K562 (cell line): ENCODE results near the gene FAM204A. TPM values are rescaled to one million over a fixed set of nuclear protein-coding genes. Genes with fewer than 3 reads are reported as not detected.

Source experiments
- ATAC-seq: fragments of 200-7000 bp; cut with Tn5 transposase; 3 replicates; pipeline ENCODE4 v1.9.1; 2020; ENCODE audit warnings: moderate library complexity
- BruUV-seq: library from RNA; stranded (reverse); fragments of 400-500 nt; replicated peaks from 2 replicates; lab custom pipeline; 2021; lab: Mats Ljungman, UMichigan
- CTCF ChIA-PET: fragments of 300-600 bp; formaldehyde crosslinking; extraction: SDS; loops from one replicate; lab custom pipeline; 2021; ENCODE audit warnings: low intra/inter-chr PET ratio; lab: Yijun Ruan, JAX
- POLR2A ChIA-PET: fragments of 300-600, 350-650 bp; sonication (Branson Sonifier 250); formaldehyde crosslinking; extraction: SDS; loops from one replicate; lab custom pipeline; 2021; ENCODE audit warnings: antibody characterized with exemption, inconsistent platforms; lab: Yijun Ruan, JAX
- DNase-seq, 4 experiments: peaks; one replicate each; pipeline versions ENCODE4 v3.0.0 to v3.0.0-alpha.2; 2011 to 2018; ENCODE audit warnings: low spot score in 3 of 4, mixed read lengths in 3 of 4; ENCODE audit errors: extremely low read depth in 1 of 4
- FAIRE-seq: peaks from 2 replicates; lab custom pipeline; 2011; peaks lifted over from hg19 to GRCh38; lab: Jason Lieb, UNC
- H2AFZ ChIP-seq: 2 replicates; pipeline ENCODE4 v1.6.0; 2011; ENCODE audit warnings: low read depth, low read length, control low read depth, inconsistent platforms
- H3K27ac ChIP-seq: fragments of 200-600 bp; 3 replicates; pipeline ENCODE4 v1.8.0; 2011; ENCODE audit warnings: low read depth, mild to moderate bottlenecking, control low read depth, inconsistent platforms, low read length, moderate library complexity, mixed read lengths; ENCODE audit errors: extremely low read depth
- H3K27me3 ChIP-seq, 2 experiments: fragments of 300-600 bp in 1 of 2; 2 replicates in 1 of 2; 3 replicates in 1 of 2; pipeline versions ENCODE4 v1.6.0 to v1.8.0; 2011; ENCODE audit warnings: inconsistent platforms in 2 of 2, low read length in 2 of 2, mild to moderate bottlenecking in 1 of 2, mixed read lengths in 1 of 2, moderate library complexity in 1 of 2; ENCODE audit not compliant: control insufficient read depth in 2 of 2, insufficient read depth in 2 of 2
- H3K36me3 ChIP-seq: fragments of 300-600 bp; 3 replicates; pipeline ENCODE4 v1.8.0; 2011; ENCODE audit warnings: mild to moderate bottlenecking, low read length, inconsistent platforms; ENCODE audit not compliant: control insufficient read depth, insufficient read depth
- H3K4me1 ChIP-seq, 2 experiments: fragments of 200-600 bp in 1 of 2; replicated peaks in 1 of 2; 2 replicates in 1 of 2; 3 replicates in 1 of 2; pipeline versions ENCODE4 v1.5.1 to v1.8.0; 2011; ENCODE audit warnings: inconsistent platforms in 2 of 2, low read length in 2 of 2, mild to moderate bottlenecking in 1 of 2, mixed read lengths in 1 of 2, moderate library complexity in 1 of 2; ENCODE audit not compliant: control insufficient read depth in 2 of 2, insufficient read depth in 2 of 2
- H3K4me2 ChIP-seq: 2 replicates; pipeline ENCODE4 v1.6.1; 2011; ENCODE audit warnings: low read length, control low read depth, inconsistent platforms, mixed read lengths; ENCODE audit not compliant: insufficient read depth
- H3K4me3 ChIP-seq: fragments of 200-600 bp; sonication (generic), shearing (Covaris generic); 2 replicates; pipeline ENCODE4 v1.5.1; 2016; ENCODE audit warnings: control low read depth, inconsistent platforms
- H3K79me2 ChIP-seq: fragments of 200-600 bp; 3 replicates; pipeline ENCODE4 v1.8.0; 2011; ENCODE audit warnings: low read length, inconsistent platforms; ENCODE audit not compliant: control insufficient read depth, insufficient read depth
- H3K9ac ChIP-seq, 2 experiments: 2 replicates each; pipeline versions ENCODE4 v1.6.0 to v1.6.1; 2011; ENCODE audit warnings: low read depth in 2 of 2, low read length in 2 of 2, control low read depth in 1 of 2, inconsistent platforms in 1 of 2, mild to moderate bottlenecking in 1 of 2, mixed read lengths in 1 of 2; ENCODE audit not compliant: insufficient read depth in 1 of 2
- H3K9me1 ChIP-seq: one replicate; pipeline ENCODE4 v1.6.0; 2011; ENCODE audit warnings: inconsistent platforms, mild to moderate bottlenecking, low read length, moderate library complexity; ENCODE audit not compliant: control insufficient read depth, insufficient read depth
- H3K9me3 ChIP-seq: replicated peaks from 2 replicates; pipeline ENCODE4 v1.5.1; 2011; ENCODE audit warnings: low read depth, low read length, inconsistent platforms; ENCODE audit not compliant: control insufficient read depth, insufficient read depth
- H4K20me1 ChIP-seq: replicated peaks from 2 replicates; pipeline ENCODE4 v1.6.1; 2011; ENCODE audit warnings: low read length, inconsistent platforms, mixed read lengths; ENCODE audit not compliant: control insufficient read depth, insufficient read depth
- BRF1 ChIP-seq: IDR thresholded peaks from 3 replicates; pipeline ENCODE4 v1.6.1; 2011; ENCODE audit warnings: borderline replicate concordance, mild to moderate bottlenecking; ENCODE audit not compliant: insufficient read length; ENCODE audit errors: extremely low read depth
- CBFA2T3 ChIP-seq: fragments of 450-650 bp; IDR thresholded peaks from 2 replicates; pipeline ENCODE4 v1.6.1; 2017
- EGR1 ChIP-seq: fragments of 450-650 bp; conservative IDR thresholded peaks from 2 replicates; pipeline ENCODE4 v1.6.1; 2017; ENCODE audit warnings: mild to moderate bottlenecking
- TAL1 ChIP-seq: fragments of 450-650 bp; IDR thresholded peaks from 2 replicates; pipeline ENCODE4 v1.6.1; 2016; ENCODE audit warnings: mild to moderate bottlenecking
- TCF3 ChIP-seq: sonication (generic); formaldehyde crosslinking; IDR thresholded peaks from 2 replicates; pipeline ENCODE4 v1.4.0; 2020; ENCODE audit warnings: mild to moderate bottlenecking, missing genetic modification reagents
- ZEB2 ChIP-seq: fragments of 450-650 bp; IDR thresholded peaks from 2 replicates; pipeline ENCODE4 v1.6.1; 2016
- WGBS: fragments of 100-300 bp; shearing (Covaris generic); methylation state at CpG from one replicate; pipeline ENCODE4 v1.1.6; 2016; ENCODE audit warnings: low coverage, mixed read lengths; ENCODE audit not compliant: insufficient coverage; ENCODE audit errors: missing lambda C conversion rate; 5-methylcytosine and 5-hydroxymethylcytosine counted together
- in situ Hi-C: fragments of 300-500 bp; cut with MboI; formaldehyde crosslinking; loops from 4 replicates; pipeline ENCODE4 v1.15.0; 2018; ENCODE audit warnings: inconsistent platforms, mixed read lengths
- intact Hi-C: fragments of 100-400 bp; cut with micrococcal nuclease; formaldehyde crosslinking; loops from 2 replicates; pipeline ENCODE4 v1.14.2; 2022
- polyA plus RNA-seq, 8 experiments: library from polyadenylated mRNA; depleted of rRNA in 4 of 8; stranded (reverse) in 5 of 8; unstranded in 3 of 8; fragments of >200 nt; fragmentation: Nextera tagmentation in 2 of 8; fragmentation: Illumina TruSeq in 1 of 8; extraction: Ambion mirVana in 2 of 8; extraction: Trizol in 1 of 8; gene quantifications; 2 replicates each; pipeline versions ENCODE4 v1.2.1 to v1.2.3, GENCODE V29; 2011 to 2014; ENCODE audit warnings: inconsistent platforms in 1 of 8, missing spikeins in 1 of 8
- total RNA-seq, 7 experiments: library from RNA; depleted of rRNA in 6 of 7; stranded (reverse); fragments of >200 nt in 6 of 7; fragmentation: Illumina TruSeq in 2 of 7; extraction: Trizol in 2 of 7; gene quantifications; 2 replicates each; pipeline versions ENCODE4 v1.2.1 to v1.2.3, GENCODE V29; 2011 to 2021; ENCODE audit warnings: low replicate concordance in 1 of 7
- TF ChIP-seq, protein P1 (sequence below): fragments of 250-450 bp; sonication (Bioruptor Pico); IDR thresholded peaks from 2 replicates; pipeline ENCODE4 v1.5.0; 2021; ENCODE audit warnings: mild to moderate bottlenecking, moderate library complexity

The FAM204A gene
- total and polyA plus RNA-seq, 9 of the 15 experiments (the other 6 are each of a cell fraction or from before 2014, with no cell fraction given): 29.0 to 64.5 (median 44.9) TPM

DNA sequence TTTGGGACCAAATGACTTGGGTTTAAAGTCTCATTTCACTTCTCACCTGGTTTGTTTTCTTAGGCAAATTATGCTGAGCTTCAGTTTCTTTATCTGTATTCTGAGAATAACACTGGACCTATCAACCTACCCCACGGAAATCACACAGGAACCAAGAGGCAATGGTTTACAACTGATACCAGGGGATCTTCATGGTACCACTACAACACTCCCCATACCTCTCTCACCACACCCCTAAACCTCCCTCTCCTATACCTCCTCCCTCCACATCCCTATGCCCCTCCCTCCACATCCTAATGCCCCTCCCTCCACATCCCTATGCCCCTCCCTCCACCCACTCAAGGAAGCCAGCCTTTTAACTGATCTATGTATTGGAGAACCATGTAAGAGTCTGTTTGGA is 9.9 kb downstream of the FAM204A start:
- H3K4me3 ChIP-seq: no peak overlapping the region
- FAIRE-seq (peak; percentile 23), DNase-seq (peak; percentile 35 to 42 (median 40)), ATAC-seq (peak; percentile 71)
- no peaks in the 10 kb centered on the region for H3K9me1 ChIP-seq
- H3K36me3 ChIP-seq: peaks cover 79% of the 10 kb centered on the region; the same call in 2 of the 3 replicates
- in situ Hi-C loops: no loop called here
- H3K27me3 ChIP-seq: no peaks in the 10 kb centered on the region
- H3K9me3 ChIP-seq: no peaks in the 10 kb centered on the region
- 7% methylated on average over 1 of the region's 1 CpG for WGBS
- H2AFZ ChIP-seq: no peak overlapping the region
- no peak overlapping the region for H3K4me2 ChIP-seq
- no peak overlapping the region for H3K27ac ChIP-seq
- H4K20me1 ChIP-seq: no peaks in the 10 kb centered on the region
- H3K9ac ChIP-seq: no peak overlapping the region
- ChIA-PET POLR2A (no interaction called here), CTCF (no interaction called here)
- no peaks in the 10 kb centered on the region; a peak in 2 of 5 replicates for H3K4me1 ChIP-seq
- no peaks in the 10 kb centered on the region for H3K79me2 ChIP-seq
- no TSS peak for BruUV-seq
- intact Hi-C loops: no loop called here
- TF ChIP-seq TAL1 (peak; percentile 26; the same call in 1 of the 2 replicates), CBFA2T3 (peak; percentile 51; the same call in 1 of the 2 replicates), ZEB2 (no peak), EGR1 (peak; percentile 36; the same call in 1 of the 2 replicates), TCF3 (CRISPR knock-in tag) (peak; percentile 54; the same call in 1 of the 2 replicates), BRF1 (no peak)
- TF ChIP-seq, protein P1, sequence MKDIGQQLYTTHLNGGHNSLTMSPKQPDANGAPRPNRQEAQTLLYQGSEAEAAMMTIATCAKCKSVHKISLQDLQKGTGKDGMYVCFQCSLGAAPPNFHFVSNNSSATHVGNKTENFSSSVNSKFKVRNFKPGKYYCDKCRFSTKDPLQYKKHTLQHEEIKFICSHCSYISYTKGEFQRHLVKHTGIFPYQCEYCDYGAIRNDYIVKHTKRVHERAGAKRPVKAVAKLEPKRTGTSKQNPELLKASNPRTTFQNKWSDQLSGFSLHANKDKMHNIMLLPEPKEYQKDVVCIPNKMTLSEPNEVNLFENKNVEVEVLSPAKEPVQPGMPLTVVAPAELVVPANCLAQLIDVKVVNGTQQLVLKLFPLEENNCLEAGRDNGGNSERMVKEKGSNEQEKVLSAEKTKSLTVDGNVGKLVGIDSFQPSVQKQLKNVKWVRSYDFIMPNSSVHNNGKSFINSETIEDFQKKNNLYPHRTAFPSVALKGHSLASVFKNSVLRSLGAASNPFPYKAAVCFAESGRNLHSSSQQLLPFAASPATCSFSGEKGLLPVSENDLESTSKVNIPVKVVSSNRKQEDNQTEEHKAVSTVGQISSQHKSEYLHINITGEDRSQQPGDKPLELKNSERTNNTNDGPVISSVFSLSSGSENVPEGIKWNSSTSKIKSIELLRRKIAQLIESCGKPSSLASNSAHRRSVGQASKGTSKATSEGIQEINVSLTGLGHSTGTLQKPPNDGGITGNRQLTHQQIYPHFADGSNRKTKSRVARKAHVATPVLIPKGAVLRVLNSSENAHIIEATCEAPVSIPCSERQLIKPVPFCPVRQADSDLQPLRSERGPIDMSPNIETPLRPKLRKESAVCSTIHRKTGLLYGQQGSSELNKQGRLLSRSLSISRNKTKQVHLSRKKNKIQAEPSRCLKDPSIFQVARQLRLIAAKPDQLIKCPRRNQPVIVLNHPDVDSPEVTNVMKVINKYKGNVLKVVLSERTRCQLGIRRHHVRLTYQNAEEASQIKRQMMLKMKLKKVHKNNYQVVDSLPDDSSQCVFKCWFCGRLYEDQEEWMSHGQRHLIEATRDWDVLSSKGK (CRISPR knock-in tag): no peak
